Mesenchymal stem cell (in vitro differentiated cells and primary cell): ENCODE results near the gene MVK.

Experiments
- DNase-seq: peaks from one replicate; pipeline ENCODE4 v3.0.0-alpha.2; 2013
- H2AFZ ChIP-seq: one replicate; pipeline ENCODE4 v1.6.1; 2013; ENCODE audit warnings: low read depth, mild to moderate bottlenecking, control low read depth, inconsistent platforms, low read length, moderate library complexity
- H2AK5ac ChIP-seq: 2 replicates; pipeline ENCODE4 v1.6.1; 2013; ENCODE audit warnings: low read length, moderate library complexity, mild to moderate bottlenecking, inconsistent platforms; ENCODE audit not compliant: severe bottlenecking
- H2BK120ac ChIP-seq: one replicate; pipeline ENCODE4 v1.6.1; 2013; ENCODE audit warnings: low read depth, mild to moderate bottlenecking, inconsistent platforms, low read length, moderate library complexity
- H2BK12ac ChIP-seq, 2 experiments: one replicate each; pipeline ENCODE4 v1.6.1; 2013; ENCODE audit warnings: inconsistent platforms in 2 of 2, low read length in 2 of 2, mild to moderate bottlenecking in 2 of 2, moderate library complexity in 2 of 2, control low read depth in 1 of 2
- H2BK15ac ChIP-seq: one replicate; pipeline ENCODE4 v1.6.1; 2013; ENCODE audit warnings: mild to moderate bottlenecking, low read depth, inconsistent platforms; ENCODE audit not compliant: poor library complexity, severe bottlenecking
- H2BK5ac ChIP-seq: 2 replicates; pipeline ENCODE4 v1.6.1; 2013; ENCODE audit warnings: low read depth, mild to moderate bottlenecking, low read length, control low read depth, inconsistent platforms; ENCODE audit not compliant: poor library complexity, severe bottlenecking
- H3K14ac ChIP-seq, 2 experiments: one replicate each; pipeline ENCODE4 v1.6.1; 2013; ENCODE audit warnings: inconsistent platforms in 2 of 2, low read length in 2 of 2, control low read depth in 1 of 2, mild to moderate bottlenecking in 1 of 2, moderate library complexity in 1 of 2
- H3K18ac ChIP-seq, 2 experiments: one replicate each; pipeline ENCODE4 v1.6.1; 2013; ENCODE audit warnings: inconsistent platforms in 2 of 2, low read length in 2 of 2, control low read depth in 1 of 2, low read depth in 1 of 2, mild to moderate bottlenecking in 1 of 2
- H3K23ac ChIP-seq, 2 experiments: one replicate each; pipeline ENCODE4 v1.6.1; 2013; ENCODE audit warnings: inconsistent platforms in 2 of 2, low read length in 2 of 2, mild to moderate bottlenecking in 2 of 2, moderate library complexity in 2 of 2, control low read depth in 1 of 2
- H3K27ac ChIP-seq: 2 replicates; pipeline ENCODE4 v1.5.1; 2013; ENCODE audit warnings: mild to moderate bottlenecking, moderate library complexity, low read length, control low read depth, inconsistent platforms; ENCODE audit not compliant: poor library complexity, severe bottlenecking
- H3K27me3 ChIP-seq, 2 experiments: 2 replicates each; pipeline versions ENCODE4 v1.6.1 to v1.7.0; 2013; ENCODE audit warnings: low read length in 2 of 2, mild to moderate bottlenecking in 2 of 2, moderate library complexity in 2 of 2, control low read depth in 1 of 2, inconsistent platforms in 1 of 2; ENCODE audit not compliant: control insufficient read depth in 1 of 2, insufficient read depth in 1 of 2
- H3K36me3 ChIP-seq, 2 experiments: 2 replicates each; pipeline versions ENCODE4 v1.6.1 to v1.7.0; 2013; ENCODE audit warnings: low read length in 2 of 2, control low read depth in 1 of 2, inconsistent platforms in 1 of 2, low read depth in 1 of 2, mild to moderate bottlenecking in 1 of 2; ENCODE audit not compliant: insufficient read depth in 2 of 2, control insufficient read depth in 1 of 2
- H3K4ac ChIP-seq, 2 experiments: one replicate each; pipeline ENCODE4 v1.6.1; 2013; ENCODE audit warnings: inconsistent platforms in 2 of 2, low read length in 2 of 2, mild to moderate bottlenecking in 2 of 2, moderate library complexity in 2 of 2, control low read depth in 1 of 2, low read depth in 1 of 2
- H3K4me1 ChIP-seq: 2 replicates; pipeline ENCODE4 v1.6.1; 2013; ENCODE audit warnings: low read depth, low read length, control low read depth; ENCODE audit not compliant: control insufficient read depth, insufficient read depth
- H3K4me2 ChIP-seq: 2 replicates; pipeline ENCODE4 v1.6.1; 2013; ENCODE audit warnings: low read length, mild to moderate bottlenecking, inconsistent platforms; ENCODE audit not compliant: poor library complexity, severe bottlenecking
- H3K4me3 ChIP-seq, 2 experiments: 2 replicates each; pipeline versions ENCODE4 v1.5.1 to v1.7.0; 2013; ENCODE audit warnings: low read length in 2 of 2, mild to moderate bottlenecking in 2 of 2, control low read depth in 1 of 2, low read depth in 1 of 2; ENCODE audit not compliant: insufficient read depth in 1 of 2
- H3K79me1 ChIP-seq: replicated peaks from 2 replicates; pipeline ENCODE4 v1.6.1; 2013; ENCODE audit warnings: mild to moderate bottlenecking, control low read depth, low read length, inconsistent platforms; ENCODE audit not compliant: poor library complexity, severe bottlenecking
- H3K9ac ChIP-seq: 2 replicates; pipeline ENCODE4 v1.7.0; 2013; ENCODE audit warnings: mild to moderate bottlenecking, low read length, moderate library complexity
- H3K9me3 ChIP-seq: 2 replicates; pipeline ENCODE4 v1.7.0; 2013; ENCODE audit warnings: mild to moderate bottlenecking, low read length; ENCODE audit not compliant: control insufficient read depth
- H4K8ac ChIP-seq: one replicate; pipeline ENCODE4 v1.6.1; 2013; ENCODE audit warnings: inconsistent platforms, mild to moderate bottlenecking, low read length, moderate library complexity
- H4K91ac ChIP-seq: one replicate; pipeline ENCODE4 v1.6.1; 2013; ENCODE audit warnings: mild to moderate bottlenecking, low read length, inconsistent platforms
- WGBS: methylation state at CpG from one replicate; pipeline ENCODE4 v1.1.7; 2013; ENCODE audit warnings: mixed read lengths; 5-methylcytosine and 5-hydroxymethylcytosine counted together

MVK gene

GRCh38 chr12:109640961-109641360, 67.4 kb downstream of the MVK start:
- H2AFZ ChIP-seq = no peak overlapping the region
- no peak overlapping the region for H3K4ac ChIP-seq
- no peaks in the 10 kb centered on the region for H3K36me3 ChIP-seq
- no peak overlapping the region for H3K4me3 ChIP-seq
- H3K79me1 ChIP-seq = no peaks in the 10 kb centered on the region
- H2BK5ac ChIP-seq = no peak overlapping the region
- no peak overlapping the region for H3K18ac ChIP-seq
- H4K91ac ChIP-seq = no peak overlapping the region
- H2BK120ac ChIP-seq = no peak overlapping the region
- H3K4me2 ChIP-seq = no peak overlapping the region
- H4K8ac ChIP-seq = no peak overlapping the region
- no peak overlapping the region for H3K14ac ChIP-seq
- no peak overlapping the region for H3K23ac ChIP-seq
- H3K9ac ChIP-seq = no peak overlapping the region
- no peaks in the 10 kb centered on the region for H3K4me1 ChIP-seq
- WGBS = 74% methylated on average over 3 of the region's 3 CpGs
- H3K9me3 ChIP-seq = no peaks in the 10 kb centered on the region
- no peak overlapping the region for H2BK15ac ChIP-seq
- no peak for DNase-seq
- H2AK5ac ChIP-seq = no peak overlapping the region
- H2BK12ac ChIP-seq = no peak overlapping the region
- H3K27ac ChIP-seq = no peak overlapping the region
- H3K27me3 ChIP-seq = peaks cover 43 to 79% of the 10 kb centered on the region in 2 experiments

DNA sequence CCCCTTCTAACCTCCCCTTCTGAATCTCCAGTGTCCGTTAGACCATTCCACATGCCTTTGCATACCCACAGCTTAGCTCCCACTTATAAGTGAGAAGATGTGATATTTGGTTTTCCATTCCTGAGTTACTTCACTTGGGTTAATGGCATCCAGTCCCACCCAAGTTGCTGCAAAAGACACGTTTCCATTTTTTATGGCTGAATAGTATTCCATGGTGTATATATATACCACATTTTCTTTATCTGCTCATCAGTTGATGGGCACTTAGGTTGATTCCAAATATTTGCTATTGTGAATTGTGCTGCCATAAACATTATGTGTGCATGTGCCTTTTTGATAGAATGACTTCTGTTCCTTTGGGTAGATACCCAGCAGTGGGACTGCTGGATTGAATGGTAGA, 67.8 kb downstream of the MVK start:
- Histone ChIP-seq H3K79me1 (no peaks in the 10 kb centered on the region), H2BK12ac (no peak overlapping the region), H3K4me2 (no peak overlapping the region), H3K9ac (no peak overlapping the region), H3K4me1 (no peaks in the 10 kb centered on the region), H3K9me3 (no peaks in the 10 kb centered on the region), H3K36me3 (no peaks in the 10 kb centered on the region), H2BK15ac (no peak overlapping the region), H3K4me3 (no peak overlapping the region), H3K23ac (no peak overlapping the region), H2BK5ac (no peak overlapping the region), H3K14ac (no peak overlapping the region), H2AK5ac (no peak overlapping the region), H3K18ac (no peak overlapping the region), H3K27me3 (peaks cover 47 to 80% of the 10 kb centered on the region in 2 experiments), H2BK120ac (no peak overlapping the region), H2AFZ (no peak overlapping the region), H3K27ac (no peak overlapping the region), H3K4ac (no peak overlapping the region), H4K8ac (no peak overlapping the region), H4K91ac (no peak overlapping the region)
- 100% methylated on average over 1 of the region's 2 CpGs for WGBS
- DNase-seq = no peak

DNA sequence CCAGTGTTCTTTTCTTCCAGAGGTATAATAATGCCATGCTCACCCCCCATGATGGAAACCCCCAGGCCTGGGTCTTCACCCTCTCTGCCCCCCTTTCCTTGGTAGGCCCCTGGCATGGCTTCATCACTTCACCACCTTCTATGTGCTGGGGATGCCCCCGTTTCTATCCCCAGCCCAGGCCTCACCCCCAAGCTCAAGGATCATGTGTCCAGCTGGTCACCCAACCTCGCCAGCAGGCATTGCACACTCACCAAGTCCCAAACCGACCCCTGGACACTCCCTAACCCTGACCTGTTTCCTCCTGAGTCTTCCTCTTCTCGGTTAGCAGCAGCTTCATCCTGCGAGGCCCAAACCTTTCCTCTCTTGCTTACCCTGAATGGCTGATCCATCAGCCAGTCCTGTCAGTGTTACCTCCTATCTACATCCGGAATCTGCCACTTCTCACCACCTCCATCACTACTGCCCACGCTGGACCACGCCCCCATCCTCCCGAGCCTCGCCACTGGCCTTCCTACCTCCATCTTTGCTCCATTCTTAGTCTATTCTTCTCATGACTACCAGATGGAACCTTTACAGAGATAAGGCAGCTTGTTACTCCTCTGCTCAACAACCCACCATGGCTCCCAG, 69.0 kb downstream of the MVK start:
- Histone ChIP-seq H3K27ac (no peak overlapping the region), H2AFZ (no peak overlapping the region), H3K4me1 (no peaks in the 10 kb centered on the region), H2AK5ac (no peak overlapping the region), H2BK12ac (peak overlapping the region in 1 of 2 experiments; percentile 45), H3K14ac (no peak overlapping the region), H3K9ac (no peak overlapping the region), H2BK15ac (no peak overlapping the region), H4K91ac (peak overlapping the region; percentile 45), H3K79me1 (no peaks in the 10 kb centered on the region), H4K8ac (no peak overlapping the region), H3K27me3 (peaks cover 46 to 82% of the 10 kb centered on the region in 2 experiments), H3K4ac (no peak overlapping the region), H3K9me3 (no peaks in the 10 kb centered on the region), H3K4me3 (no peak overlapping the region), H3K4me2 (no peak overlapping the region), H3K23ac (peak overlapping the region in 1 of 2 experiments; percentile 90), H3K36me3 (no peaks in the 10 kb centered on the region), H3K18ac (no peak overlapping the region), H2BK120ac (no peak overlapping the region), H2BK5ac (no peak overlapping the region)
- no peak for DNase-seq
- WGBS = 65% methylated on average over 10 of the region's 10 CpGs

DNA sequence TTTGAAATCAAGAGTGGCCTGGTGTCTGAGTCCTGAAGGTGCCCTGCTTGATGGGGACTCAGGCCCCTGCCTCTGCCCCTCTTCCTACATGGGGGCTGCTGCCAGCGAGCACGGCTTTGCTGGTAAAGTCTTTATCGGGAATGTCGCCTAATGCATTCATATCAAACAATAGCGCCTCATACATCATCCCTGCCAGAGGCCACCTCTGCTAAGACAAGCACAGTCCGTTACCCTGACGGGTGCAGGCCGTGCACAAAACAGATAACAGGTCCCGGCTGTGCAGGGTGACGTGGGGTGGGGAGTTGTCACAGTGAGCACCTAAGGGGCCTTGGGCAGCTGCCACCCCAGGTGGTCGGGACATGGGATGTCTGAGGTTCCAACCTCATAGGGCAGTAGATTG, 71.6 kb downstream of the MVK start:
- Histone ChIP-seq H2AFZ (no peak overlapping the region), H3K36me3 (no peaks in the 10 kb centered on the region), H2BK5ac (no peak overlapping the region), H3K27ac (no peak overlapping the region), H3K14ac (no peak overlapping the region), H3K18ac (no peak overlapping the region), H2BK15ac (no peak overlapping the region), H2BK120ac (no peak overlapping the region), H3K9me3 (no peaks in the 10 kb centered on the region), H3K9ac (no peak overlapping the region), H3K79me1 (no peaks in the 10 kb centered on the region), H3K27me3 (peaks cover 42 to 85% of the 10 kb centered on the region in 2 experiments), H2BK12ac (no peak overlapping the region), H3K23ac (peak overlapping the region in 1 of 2 experiments; percentile 26), H3K4me3 (no peak overlapping the region), H4K8ac (peak overlapping the region; percentile 4), H3K4me1 (no peaks in the 10 kb centered on the region), H2AK5ac (no peak overlapping the region), H3K4me2 (no peak overlapping the region), H3K4ac (no peak overlapping the region), H4K91ac (no peak overlapping the region)
- WGBS = 84% methylated on average over 11 of the region's 11 CpGs
- DNase-seq = no peak
